GM12874 (cell line): Measurements from ENCODE around the gene TROAP.

Experiments used
- TF ChIP-seq, protein P1 (sequence below): IDR thresholded peaks from 2 replicates; pipeline ENCODE4 v1.5.1; 2011; ENCODE audit warnings: low read depth, mild to moderate bottlenecking, control low read depth, low read length, moderate library complexity; ENCODE audit not compliant: insufficient read depth

The TROAP gene

DNA sequence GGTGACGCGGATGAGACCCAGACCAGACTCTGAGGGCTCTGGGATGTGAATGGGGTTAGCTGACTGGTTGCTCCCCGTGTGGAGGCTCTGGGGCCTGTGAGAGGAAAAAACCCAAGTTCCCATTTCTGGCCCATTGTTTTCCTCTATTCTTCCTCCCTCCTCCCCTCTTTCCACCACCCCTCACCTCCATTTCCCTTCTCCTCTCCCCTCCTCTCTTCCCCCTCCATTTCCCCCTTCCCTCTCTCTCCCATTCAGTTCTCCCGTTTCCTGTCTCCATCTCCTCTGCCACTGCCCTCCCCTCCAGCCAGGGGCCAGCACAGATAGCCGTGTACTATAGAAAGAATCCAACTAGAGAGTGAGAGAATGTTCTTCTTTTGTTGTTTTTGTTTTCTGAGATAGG, 40.8 kb upstream of the TROAP start:
- TF ChIP-seq, protein P1, sequence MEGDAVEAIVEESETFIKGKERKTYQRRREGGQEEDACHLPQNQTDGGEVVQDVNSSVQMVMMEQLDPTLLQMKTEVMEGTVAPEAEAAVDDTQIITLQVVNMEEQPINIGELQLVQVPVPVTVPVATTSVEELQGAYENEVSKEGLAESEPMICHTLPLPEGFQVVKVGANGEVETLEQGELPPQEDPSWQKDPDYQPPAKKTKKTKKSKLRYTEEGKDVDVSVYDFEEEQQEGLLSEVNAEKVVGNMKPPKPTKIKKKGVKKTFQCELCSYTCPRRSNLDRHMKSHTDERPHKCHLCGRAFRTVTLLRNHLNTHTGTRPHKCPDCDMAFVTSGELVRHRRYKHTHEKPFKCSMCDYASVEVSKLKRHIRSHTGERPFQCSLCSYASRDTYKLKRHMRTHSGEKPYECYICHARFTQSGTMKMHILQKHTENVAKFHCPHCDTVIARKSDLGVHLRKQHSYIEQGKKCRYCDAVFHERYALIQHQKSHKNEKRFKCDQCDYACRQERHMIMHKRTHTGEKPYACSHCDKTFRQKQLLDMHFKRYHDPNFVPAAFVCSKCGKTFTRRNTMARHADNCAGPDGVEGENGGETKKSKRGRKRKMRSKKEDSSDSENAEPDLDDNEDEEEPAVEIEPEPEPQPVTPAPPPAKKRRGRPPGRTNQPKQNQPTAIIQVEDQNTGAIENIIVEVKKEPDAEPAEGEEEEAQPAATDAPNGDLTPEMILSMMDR: no peak

DNA sequence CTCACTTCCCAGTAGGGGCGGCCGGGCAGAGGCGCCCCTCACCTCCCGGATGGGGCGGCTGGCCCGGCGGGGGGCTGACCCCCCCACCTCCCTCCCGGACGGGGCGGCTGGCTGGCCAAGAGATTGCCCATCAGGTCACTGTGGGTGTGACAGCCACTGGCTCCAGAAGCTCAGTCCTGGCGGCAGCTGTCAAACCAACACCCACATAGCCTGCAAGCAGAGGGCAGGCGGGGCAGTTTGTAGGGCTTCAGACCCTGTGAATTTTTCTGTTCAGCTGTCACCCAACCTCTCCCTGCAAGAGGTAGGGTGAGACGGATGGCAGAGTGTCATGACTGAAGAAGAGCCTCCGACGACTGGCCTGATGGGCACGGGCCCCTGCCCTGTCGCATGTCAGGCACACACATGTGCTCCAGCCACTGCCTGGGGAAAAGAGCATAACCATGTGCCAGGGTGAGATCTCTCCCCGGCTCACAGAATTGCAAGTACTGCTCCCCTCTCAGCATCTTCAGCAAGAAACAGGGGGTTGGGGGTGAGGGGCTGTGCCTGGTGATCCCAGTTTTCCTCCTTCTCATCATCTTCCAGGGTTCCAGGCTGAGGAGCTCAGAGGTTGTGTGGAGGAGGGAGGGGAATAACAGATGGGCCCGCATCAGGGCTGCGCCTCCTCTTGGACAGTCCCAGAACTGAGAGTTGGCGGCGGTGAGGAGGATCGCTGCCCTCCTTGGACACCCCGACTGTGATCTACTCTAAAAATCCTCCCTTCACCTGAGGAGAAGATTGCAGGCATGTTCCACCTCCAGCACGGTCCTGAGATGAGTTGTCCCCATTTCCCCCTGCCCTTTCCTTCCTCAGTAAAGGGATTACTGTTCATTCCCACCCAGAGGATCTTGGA, 39.3 kb upstream of the TROAP start:
- TF ChIP-seq, protein P1: no peak

DNA sequence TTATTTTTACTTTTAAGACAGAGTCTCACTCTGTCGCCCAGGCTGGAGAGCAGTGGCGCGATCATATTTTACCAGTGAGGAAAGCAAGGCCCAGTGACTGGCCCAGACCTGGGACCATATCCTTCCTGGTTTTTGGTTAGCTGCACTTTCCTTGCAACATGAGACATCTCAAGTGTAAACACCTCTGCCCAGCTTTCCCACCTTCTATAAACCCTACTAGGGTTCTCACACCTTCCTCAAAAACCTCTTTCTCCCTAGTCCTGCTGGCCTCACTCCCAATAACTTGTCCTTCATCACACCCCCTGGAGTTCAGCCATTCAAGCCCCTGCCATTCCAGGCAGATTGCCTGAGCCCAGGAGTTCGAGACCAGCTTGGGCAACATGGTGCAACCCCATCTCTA, 38.4 kb upstream of the TROAP start:
- TF ChIP-seq, protein P1: no peak

- TF ChIP-seq, protein P1: no peak
Observed at GRCh38 chr12:49287876-49288275, 35.2 kb upstream of the TROAP start.

DNA sequence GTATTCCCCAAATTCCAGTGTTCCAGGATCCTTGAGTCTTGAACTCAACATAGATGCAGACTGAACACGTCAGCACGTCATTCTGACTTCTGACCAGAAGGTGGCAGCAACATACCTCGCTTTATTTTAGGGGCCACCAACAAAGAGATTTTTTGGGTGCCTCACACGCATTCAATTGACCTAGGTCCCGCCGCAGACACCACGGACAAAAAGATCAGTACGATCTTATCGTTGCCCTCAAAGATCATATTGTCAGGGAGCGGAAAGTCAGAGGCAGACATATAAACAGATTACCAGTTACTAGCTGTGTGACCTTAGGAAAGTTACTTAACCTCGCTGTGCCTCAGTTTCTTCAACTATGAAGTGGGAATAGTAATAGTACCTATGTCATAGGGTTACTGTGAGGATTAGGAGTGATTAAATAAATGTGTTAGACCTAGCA, 34.6 kb upstream of the TROAP start:
- TF ChIP-seq, protein P1: peak; percentile 80

GRCh38 chr12:49288922-49289555, 34.0 kb upstream of the TROAP start:
- TF ChIP-seq, protein P1: no peak

GRCh38 chr12:49292729-49293055, 30.4 kb upstream of the TROAP start:
- TF ChIP-seq, protein P1: no peak
